IPS DF 4.7 (cell line): Measurements from ENCODE around the gene NT5C3B.

Source experiments
- DNase-seq: peaks from one replicate; pipeline ENCODE4 v3.0.0-alpha.2; 2013; ENCODE audit warnings: low spot score; ENCODE audit errors: extremely low read depth

NT5C3B gene

DNA sequence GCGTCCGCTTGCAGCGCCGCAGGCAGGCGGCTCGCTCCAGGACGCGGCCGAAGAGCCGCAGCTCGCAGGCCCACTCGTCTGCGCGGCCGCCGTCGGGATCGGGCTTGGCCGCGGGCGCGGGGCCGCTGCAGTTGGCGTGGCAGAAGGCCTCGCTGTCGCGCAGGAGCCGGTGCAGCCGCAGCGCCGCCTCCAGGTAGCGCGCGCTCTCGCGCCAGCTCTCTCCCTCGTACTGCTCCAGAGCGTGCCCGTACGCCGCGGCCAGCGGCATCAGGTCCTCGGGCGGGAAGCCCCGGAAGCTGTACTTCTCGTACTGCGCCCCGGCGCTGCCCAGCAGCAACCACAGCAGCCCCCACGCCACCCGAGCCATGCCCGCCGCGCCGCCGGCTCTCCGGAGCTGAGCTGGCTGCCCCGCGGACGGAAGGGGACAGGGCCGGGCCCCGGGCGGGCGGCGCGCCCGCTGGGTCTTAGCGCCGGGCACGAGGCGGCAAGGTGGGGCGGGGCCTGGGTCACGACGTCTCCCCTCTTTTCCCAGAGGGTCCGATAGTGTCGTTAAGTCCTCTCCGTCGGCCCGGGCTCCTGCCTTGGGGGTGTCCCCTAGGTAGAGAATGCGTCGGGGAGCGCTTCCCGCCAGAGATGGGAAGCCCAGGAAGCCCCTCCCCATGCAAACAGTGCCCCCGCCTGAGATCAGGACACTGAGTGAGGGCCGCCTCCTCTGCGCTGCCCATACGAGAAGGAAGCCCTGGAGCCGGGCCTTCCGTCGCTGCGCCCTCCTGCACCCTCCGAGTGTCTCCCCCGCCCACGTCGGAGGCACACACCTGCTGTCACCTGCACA lies 24.3 kb downstream of the NT5C3B start, which contains the start of gene P3H4:
Gene P3H4, minus strand, starts transcription at position 401 of the 832 bp plus-strand sequence. Its CDS starts 34 bp downstream, at position 367.
- DNase-seq, result no peak

GRCh38 chr17:41810659-41811548 lies 25.1 kb downstream of the NT5C3B start:
- DNase-seq, result no peak

DNA sequence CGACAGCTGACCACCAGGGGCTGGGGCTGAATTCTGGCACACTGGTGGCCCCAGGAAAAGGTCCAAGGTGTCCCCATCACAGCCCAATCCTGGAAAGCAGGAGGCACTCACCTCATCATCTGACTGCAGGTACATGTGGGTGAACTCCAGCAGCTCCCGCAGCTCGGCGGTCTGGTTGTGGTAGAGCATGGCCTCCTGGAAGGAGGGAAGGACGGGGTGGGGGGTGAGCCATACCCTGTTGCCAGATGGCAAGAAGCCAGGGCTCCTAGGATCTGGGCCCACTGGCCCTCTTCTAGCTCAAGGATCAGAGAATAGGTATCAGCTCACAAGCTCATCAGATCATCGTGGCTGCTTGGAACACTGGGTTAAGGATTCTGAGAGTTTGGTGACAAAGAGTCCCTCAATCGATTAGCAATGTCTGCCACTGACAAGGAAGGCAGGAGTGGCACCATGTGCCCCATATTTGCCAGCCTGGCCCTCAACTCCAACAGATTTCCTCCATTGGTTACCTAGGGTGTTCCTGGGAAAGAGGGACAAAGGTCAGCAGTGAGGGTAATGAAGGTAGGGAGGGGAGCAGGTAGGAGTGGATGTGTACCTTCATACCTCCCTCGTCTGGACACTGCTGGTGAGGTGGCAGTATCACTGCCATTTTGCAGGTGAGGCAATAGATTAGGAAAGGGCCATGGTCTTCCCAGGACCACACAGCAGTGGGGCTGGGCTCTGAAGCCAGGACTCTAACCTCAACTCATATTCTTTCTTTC lies 29.2 kb downstream of the NT5C3B start:
- DNase-seq, result no peak

DNA sequence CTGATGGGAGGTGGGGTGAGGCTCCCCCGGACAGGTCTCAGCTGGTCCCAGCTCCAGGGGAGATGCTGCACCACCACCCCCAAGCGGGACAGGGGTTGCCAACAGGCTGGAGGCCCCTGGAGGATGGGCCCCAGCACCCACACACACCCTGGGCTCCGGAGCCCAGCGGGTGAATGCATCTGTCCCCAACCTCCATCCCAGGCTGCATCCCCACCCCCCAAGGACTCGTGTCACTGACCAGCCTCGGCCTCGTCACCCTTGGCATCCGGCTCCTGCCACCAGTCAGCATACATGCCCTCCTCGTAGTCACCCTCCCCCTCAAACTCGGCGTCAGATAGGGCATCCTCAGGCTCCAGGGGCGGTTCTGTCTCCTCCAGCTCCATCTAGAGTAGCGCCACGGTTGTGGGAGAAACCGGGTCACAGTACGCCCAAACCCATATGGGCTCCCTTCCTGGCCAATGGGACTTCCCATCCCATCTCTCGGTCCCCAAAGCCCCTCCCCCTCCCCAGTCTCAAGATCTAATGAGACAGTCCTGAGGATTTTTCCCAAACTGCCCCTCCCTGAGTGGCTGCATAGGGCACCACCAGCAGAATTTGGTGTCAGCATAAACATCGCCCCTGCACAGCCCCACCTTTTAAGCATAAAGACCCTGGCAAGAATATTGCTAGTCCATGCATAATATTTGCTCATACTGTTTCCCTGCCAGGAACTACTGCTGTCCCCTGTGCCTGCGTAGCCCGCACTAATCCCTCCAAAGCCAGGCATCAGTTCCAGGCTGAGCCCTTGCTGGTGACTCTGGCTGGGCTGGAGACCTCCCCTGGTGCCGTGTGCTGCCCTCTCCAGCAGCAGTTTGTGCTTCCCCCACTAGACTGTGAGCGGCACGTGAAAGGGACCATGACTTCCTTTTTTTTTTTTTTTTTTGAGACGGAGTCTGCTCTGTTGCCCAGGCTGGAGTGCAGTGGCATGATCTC lies 32.7 kb downstream of the NT5C3B start:
- DNase-seq, result no peak

DNA sequence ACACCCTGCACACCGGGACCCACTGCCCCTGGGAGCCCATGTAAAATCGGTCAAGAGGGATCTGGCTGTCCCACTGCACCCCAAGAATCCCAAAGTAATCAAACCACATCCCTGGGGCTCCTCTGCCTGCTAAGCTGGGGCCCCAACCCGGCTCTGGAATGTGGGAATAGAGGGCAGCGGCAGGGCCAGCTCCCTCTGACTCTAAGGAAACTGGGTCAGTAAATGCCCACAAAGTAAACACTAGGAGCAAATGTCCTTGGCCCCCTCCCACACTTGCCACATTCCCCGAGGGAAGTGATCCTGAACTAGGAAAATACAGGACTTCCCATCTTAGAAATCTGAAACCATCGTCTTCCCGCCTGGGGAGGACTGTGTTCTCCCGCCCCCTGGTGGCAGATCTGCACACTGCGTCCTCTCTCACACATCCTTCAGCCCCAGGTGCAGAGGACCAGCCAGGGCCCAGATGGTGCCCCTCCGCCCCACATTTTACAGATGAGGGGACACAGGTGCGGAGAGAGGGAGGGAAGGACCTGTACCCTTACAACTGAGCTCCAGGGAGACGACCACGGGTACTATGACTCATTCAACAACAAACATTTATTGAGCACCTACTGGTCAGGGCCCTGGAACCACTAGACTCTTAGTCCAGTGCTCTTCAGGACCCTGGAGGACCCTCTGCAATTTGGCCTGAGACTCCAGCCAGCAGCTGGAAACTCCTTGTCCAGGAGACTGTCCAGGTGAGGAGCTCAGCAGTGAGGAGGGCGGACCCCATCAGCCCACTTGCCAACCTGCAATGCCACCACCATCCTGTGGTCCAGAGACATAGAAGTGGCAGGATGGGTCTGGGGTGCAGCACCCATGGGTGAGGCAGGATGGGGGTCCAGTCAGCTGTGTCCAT lies 34.4 kb downstream of the NT5C3B start:
- no peak for DNase-seq

- no peak for DNase-seq
Measured at GRCh38 chr17:41800601-41801373, 35.2 kb downstream of the NT5C3B start.

DNA sequence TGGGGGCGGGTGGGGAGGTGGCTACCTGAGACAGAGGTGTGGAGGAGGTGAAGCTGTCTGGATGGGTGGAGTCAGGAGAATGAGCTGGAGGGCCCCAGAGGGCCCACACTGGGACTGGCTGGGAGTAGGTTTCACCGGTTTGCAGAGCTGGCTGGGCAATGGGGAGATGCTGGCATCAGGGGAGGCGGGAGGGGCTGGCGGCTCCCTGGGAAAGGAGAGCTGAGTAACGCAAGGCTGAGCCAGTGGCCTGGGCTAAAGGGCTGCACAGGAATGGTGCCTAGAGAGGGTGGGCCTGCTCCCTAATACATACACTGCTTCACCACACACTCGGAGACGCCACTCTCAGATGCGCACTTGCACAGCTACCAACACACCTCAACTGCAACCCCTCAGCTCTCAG lies 36.7 kb downstream of the NT5C3B start:
- DNase-seq, result no peak

DNA sequence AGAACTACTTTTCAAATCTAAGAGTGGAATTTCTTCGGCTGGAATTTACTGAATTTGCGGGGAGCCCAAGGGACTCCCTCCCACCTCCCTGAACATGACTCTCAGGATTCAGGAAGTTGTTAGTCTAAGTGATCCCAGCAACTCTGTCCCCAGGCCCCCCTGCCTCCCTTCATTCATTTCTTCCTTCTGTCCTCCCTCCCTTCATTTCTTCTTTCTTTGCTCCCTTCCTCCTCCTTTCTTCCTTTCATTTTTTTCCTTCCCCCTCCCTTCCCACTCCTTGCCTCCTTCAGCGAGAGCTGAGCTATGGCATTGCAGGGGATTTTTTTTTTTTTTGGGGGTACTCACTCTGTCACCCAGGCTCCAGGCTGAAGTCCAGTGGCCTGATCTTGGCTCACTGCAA lies 38.7 kb downstream of the NT5C3B start:
- no peak for DNase-seq

GRCh38 chr17:41796121-41796895 lies 39.7 kb downstream of the NT5C3B start:
- DNase-seq, result no peak

DNA sequence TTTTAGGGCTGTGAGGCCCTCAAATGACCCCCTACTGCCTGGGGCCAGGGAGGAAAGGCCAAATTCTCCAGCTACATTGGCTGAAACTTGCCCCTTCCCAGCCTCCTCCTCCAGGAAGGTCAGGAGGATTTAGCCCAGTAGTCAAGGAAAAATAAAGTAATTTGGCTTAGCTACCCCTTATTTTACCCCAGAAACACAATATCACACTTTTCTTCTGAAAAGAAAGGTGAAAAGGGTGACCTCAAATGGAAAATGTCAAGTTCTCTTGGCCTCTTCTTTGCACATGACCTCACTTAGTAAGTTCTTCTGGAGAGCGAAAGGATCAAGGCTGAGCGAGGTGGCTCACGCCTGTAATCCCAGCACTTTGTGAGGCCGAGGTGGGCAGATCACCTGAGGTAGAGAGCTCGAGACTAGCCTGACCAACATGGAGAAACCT lies 41.5 kb downstream of the NT5C3B start:
- DNase-seq, result no peak

GRCh38 chr17:41793784-41794539 lies 42.1 kb downstream of the NT5C3B start:
- DNase-seq, result no peak

- no peak for DNase-seq
Measured at GRCh38 chr17:41792845-41793783, 42.9 kb downstream of the NT5C3B start.

- DNase-seq, result no peak
Measured at GRCh38 chr17:41787021-41787418, 49.0 kb downstream of the NT5C3B start.

- peak; percentile 99 for DNase-seq
Measured at GRCh38 chr17:41786227-41787020, 49.6 kb downstream of the NT5C3B start, which contains the start of gene JUP. Gene JUP, minus strand, starts transcription at chr17:41786711. Its CDS starts 14,857 bp downstream, at chr17:41771854.

GRCh38 chr17:41785859-41786226 lies 50.2 kb downstream of the NT5C3B start:
- DNase-seq, result no peak
